GM12878 (cell line): ENCODE data around the gene DNAJC11. TPM values are rescaled to one million over a fixed set of nuclear protein-coding genes. Genes with fewer than 3 reads are reported as not detected.

Source experiments
- BACH1 ChIP-seq: fragments of 450-650 bp; IDR thresholded peaks from 2 replicates; pipeline ENCODE4 v1.6.1; 2017; ENCODE audit warnings: mild to moderate bottlenecking, borderline replicate concordance
- BCL3 ChIP-seq: IDR thresholded peaks from 2 replicates; pipeline ENCODE4 v1.6.1; 2011; ENCODE audit warnings: borderline replicate concordance, low read depth, mild to moderate bottlenecking, moderate library complexity, low read length; ENCODE audit not compliant: insufficient read depth, poor library complexity, severe bottlenecking
- CREB1 ChIP-seq: IDR thresholded peaks from 2 replicates; pipeline ENCODE4 v1.6.1; 2012; ENCODE audit warnings: low read depth, mild to moderate bottlenecking, inconsistent platforms
- CUX1 ChIP-seq: IDR thresholded peaks from 2 replicates; pipeline ENCODE4 v1.6.1; 2012; ENCODE audit warnings: improper control_type of control experiment, low read depth, low read length; ENCODE audit not compliant: insufficient replicate concordance
- HCFC1 ChIP-seq: fragments of 150-350 bp; IDR thresholded peaks from 2 replicates; pipeline ENCODE4 v1.6.1; 2014; ENCODE audit warnings: low read length
- IKZF1 ChIP-seq: fragments of 450-650 bp; conservative IDR thresholded peaks from 2 replicates; pipeline ENCODE4 v1.6.1; 2017; ENCODE audit warnings: antibody characterized with exemption, mild to moderate bottlenecking
- KAT2A ChIP-seq: conservative IDR thresholded peaks from 2 replicates; pipeline ENCODE4 v1.6.1; 2011; ENCODE audit warnings: low read depth, low read length; ENCODE audit not compliant: control insufficient read depth
- MXI1 ChIP-seq: fragments of 150-350 bp; IDR thresholded peaks from 2 replicates; pipeline ENCODE4 v1.6.1; 2011; ENCODE audit warnings: low read depth, mild to moderate bottlenecking, inconsistent platforms, low read length, improper control_type of control experiment
- MYC ChIP-seq: IDR thresholded peaks from 2 replicates; pipeline ENCODE4 v1.6.1; 2011; ENCODE audit warnings: mild to moderate bottlenecking, low read length, moderate library complexity, inconsistent platforms; ENCODE audit not compliant: insufficient read depth, insufficient replicate concordance, insufficient read length, severe bottlenecking
- NBN ChIP-seq: fragments of 450-650 bp; IDR thresholded peaks from 2 replicates; pipeline ENCODE4 v1.6.1; 2016
- NRF1 ChIP-seq: conservative IDR thresholded peaks from 2 replicates; pipeline ENCODE4 v1.6.1; 2011; ENCODE audit warnings: mild to moderate bottlenecking, low read depth, low read length, improper control_type of control experiment
- POLR2A ChIP-seq: IDR thresholded peaks from 2 replicates; pipeline ENCODE4 v1.6.1; 2011; ENCODE audit warnings: low read depth, mild to moderate bottlenecking, low read length
- RFX5 ChIP-seq: IDR thresholded peaks from 2 replicates; pipeline ENCODE4 v1.6.1; 2011; ENCODE audit warnings: low read depth, low read length, improper control_type of control experiment
- SIN3A ChIP-seq: IDR thresholded peaks from 2 replicates; pipeline ENCODE4 v1.6.1; 2012; ENCODE audit warnings: low read depth, low read length, improper control_type of control experiment
- SKIL ChIP-seq: fragments of 450-650 bp; IDR thresholded peaks from 2 replicates; pipeline ENCODE4 v1.6.1; 2017; ENCODE audit warnings: mild to moderate bottlenecking, low read depth, inconsistent platforms; ENCODE audit not compliant: poor library complexity, severe bottlenecking
- SMAD5 ChIP-seq: IDR thresholded peaks from 2 replicates; pipeline ENCODE4 v1.6.1; 2016; ENCODE audit warnings: antibody characterized with exemption, low read depth
- SUPT20H ChIP-seq: IDR thresholded peaks from 2 replicates; pipeline ENCODE4 v1.6.1; 2011; ENCODE audit warnings: low read depth, mild to moderate bottlenecking, low read length, moderate library complexity, borderline replicate concordance; ENCODE audit not compliant: control insufficient read depth
- TCF12 ChIP-seq: IDR thresholded peaks from 2 replicates; pipeline ENCODE4 v1.6.1; 2011; ENCODE audit warnings: low read depth, mild to moderate bottlenecking, low read length
- YY1 ChIP-seq: IDR thresholded peaks from 2 replicates; pipeline ENCODE4 v1.6.1; 2011; ENCODE audit warnings: low read depth, mild to moderate bottlenecking, low read length
- ZBED1 ChIP-seq: IDR thresholded peaks from 2 replicates; pipeline ENCODE4 v1.6.1; 2016; ENCODE audit warnings: borderline replicate concordance
- ZNF217 ChIP-seq: fragments of 450-650 bp; IDR thresholded peaks from 2 replicates; pipeline ENCODE4 v1.6.1; 2017; ENCODE audit warnings: antibody characterized with exemption, mild to moderate bottlenecking
- ZNF24 ChIP-seq: fragments of 450-650 bp; IDR thresholded peaks from 2 replicates; pipeline ENCODE4 v1.6.1; 2017; ENCODE audit warnings: antibody characterized with exemption, mild to moderate bottlenecking
- ZNF274 ChIP-seq: IDR thresholded peaks from one replicate; pipeline ENCODE4 v1.8.0; 2011; ENCODE audit not compliant: insufficient read length, insufficient read depth
- ZSCAN29 ChIP-seq: fragments of 450-650 bp; IDR thresholded peaks from 2 replicates; pipeline ENCODE4 v1.6.1; 2017; ENCODE audit warnings: mild to moderate bottlenecking, moderate library complexity
- polyA plus RNA-seq, 11 experiments: library from polyadenylated mRNA; depleted of rRNA in 4 of 11; unstranded in 6 of 11; stranded (reverse) in 5 of 11; fragments of >200 nt; fragmentation: Nextera tagmentation in 4 of 11; fragmentation: Illumina TruSeq in 1 of 11; extraction: Ambion mirVana in 4 of 11; extraction: Trizol in 1 of 11; gene quantifications; 1 replicate in 1 of 11; 2 replicates in 10 of 11; pipeline versions ENCODE4 v1.2.1 to v1.2.3, GENCODE V29; 2011 to 2016; ENCODE audit warnings: inconsistent platforms in 2 of 11, missing spikeins in 2 of 11, low read depth in 1 of 11
- total RNA-seq, 4 experiments: library from RNA; depleted of rRNA in 3 of 4; stranded (reverse); fragments of >200 nt in 3 of 4; fragmentation: Illumina TruSeq in 1 of 4; extraction: Trizol in 1 of 4; gene quantifications; 2 replicates each; pipeline versions ENCODE4 v1.2.1 to v1.2.3, GENCODE V29; 2013 to 2021

Gene DNAJC11
- total and polyA plus RNA-seq, 10 of the 15 experiments (the other 5 are each of a cell fraction or from before 2014, with no cell fraction given), result 5.0 to 58.8 (median 39.5) TPM

DNA sequence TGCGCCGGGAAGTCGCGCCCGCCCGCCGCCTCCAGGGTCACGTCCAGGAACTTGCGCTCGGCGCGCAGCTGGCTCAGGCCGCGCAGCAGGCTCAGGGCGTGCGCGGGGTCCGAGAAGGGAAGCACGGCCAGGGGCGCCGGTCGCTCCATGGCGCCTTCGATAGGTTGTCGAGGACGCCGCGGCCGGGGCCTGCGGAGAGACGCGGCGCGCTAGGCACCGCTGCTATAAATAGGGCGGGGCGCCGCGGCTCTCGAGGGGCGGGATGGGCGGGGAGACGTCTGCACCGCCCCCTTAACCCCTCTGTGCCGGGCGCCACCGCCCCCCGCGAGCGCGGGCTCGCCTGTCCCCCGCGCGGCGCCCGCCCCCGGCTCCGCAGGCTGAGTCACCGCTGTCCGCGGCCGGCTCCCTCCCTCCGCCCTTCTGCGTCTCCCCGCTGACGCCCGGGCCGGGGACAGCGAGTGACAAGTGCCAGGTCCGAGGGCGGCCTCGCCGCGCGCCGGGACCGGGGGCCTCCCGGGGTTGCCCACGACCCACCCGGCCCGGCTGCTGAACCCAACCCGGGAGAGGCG is 98.9 kb downstream of the DNAJC11 start, which contains the start of gene KLHL21 (continued):
- no peak for TF ChIP-seq CUX1
- no peak; the same call in 1 of the 2 replicates for TF ChIP-seq MXI1
- TF ChIP-seq TCF12, result no peak
- TF ChIP-seq CREB1, result no peak; the same call in 1 of the 2 replicates
- no peak for TF ChIP-seq HCFC1
- peak; percentile 83 for TF ChIP-seq POLR2A
- no peak for TF ChIP-seq ZNF24
- TF ChIP-seq NRF1, result no peak
- TF ChIP-seq MYC, result no peak
- TF ChIP-seq BACH1, result peak; percentile 61
- no peak for TF ChIP-seq ZSCAN29
- TF ChIP-seq NBN, result no peak
- no peak for TF ChIP-seq SUPT20H
- TF ChIP-seq RFX5, result no peak
- no peak for TF ChIP-seq SMAD5
- no peak for TF ChIP-seq ZNF274
- TF ChIP-seq KAT2A, result no peak
- TF ChIP-seq ZBED1, result no peak
- TF ChIP-seq YY1, result no peak; the same call in 1 of the 2 replicates
- TF ChIP-seq SKIL, result no peak
- no peak for TF ChIP-seq ZNF217
- TF ChIP-seq SIN3A, result peak; percentile 8; the same call in 1 of the 2 replicates
- TF ChIP-seq BCL3, result no peak
- TF ChIP-seq IKZF1, result peak; percentile 81
